Neural cell (in vitro differentiated cells): ENCODE data around the gene SPI1. TPM values are rescaled to one million over a fixed set of nuclear protein-coding genes. Genes with fewer than 3 reads are reported as not detected.

Experiments
- H2AFZ ChIP-seq: fragments of 200-600, 300-800 bp; sonication (generic), shearing (Covaris generic); 2 replicates; pipeline ENCODE4 v1.6.0; 2014; ENCODE audit warnings: low read depth, mild to moderate bottlenecking, antibody characterized with exemption, low read length, moderate library complexity
- H3F3A ChIP-seq: fragments of 200-600 bp; shearing (Covaris generic); 2 replicates; pipeline ENCODE4 v1.6.1; 2016; ENCODE audit warnings: mild to moderate bottlenecking, moderate library complexity, mixed read lengths, antibody characterized with exemption, low read length; ENCODE audit not compliant: insufficient read depth, poor library complexity, severe bottlenecking
- H3K27ac ChIP-seq: fragments of 200-600, 300-800 bp; sonication (generic), shearing (Covaris generic); 2 replicates; pipeline ENCODE4 v1.5.1; 2014; ENCODE audit warnings: mild to moderate bottlenecking, low read length, moderate library complexity
- H3K27me3 ChIP-seq: fragments of 300-800, 200-600 bp; sonication (generic), shearing (Covaris generic); 2 replicates; pipeline ENCODE4 v1.6.0; 2014; ENCODE audit warnings: mild to moderate bottlenecking, low read depth, low read length, moderate library complexity; ENCODE audit not compliant: insufficient read depth
- H3K36me3 ChIP-seq: fragments of 300-800, 200-600 bp; sonication (generic), shearing (Covaris generic); 2 replicates; pipeline ENCODE4 v1.5.1; 2014; ENCODE audit warnings: mild to moderate bottlenecking, antibody characterized with exemption, low read length, moderate library complexity; ENCODE audit not compliant: insufficient read depth
- H3K4me2 ChIP-seq: fragments of 300-800, 200-600 bp; sonication (generic), shearing (Covaris generic); 2 replicates; pipeline ENCODE4 v1.6.0; 2014; ENCODE audit warnings: mild to moderate bottlenecking, low read length
- H3K4me3 ChIP-seq: fragments of 300-800, 200-600 bp; sonication (generic), shearing (Covaris generic); 2 replicates; pipeline ENCODE4 v1.5.1; 2014; ENCODE audit warnings: mild to moderate bottlenecking, low read length, moderate library complexity
- H3K79me2 ChIP-seq: fragments of 200-600 bp; shearing (Covaris generic); replicated peaks from 2 replicates; pipeline ENCODE4 v1.6.0; 2014; ENCODE audit warnings: mild to moderate bottlenecking, low read length, moderate library complexity; ENCODE audit not compliant: insufficient read depth
- H3K9ac ChIP-seq: fragments of 300-800, 200-600 bp; sonication (generic), shearing (Covaris generic); 2 replicates; pipeline ENCODE4 v1.6.1; 2016; ENCODE audit warnings: mild to moderate bottlenecking, low read length, mixed read lengths
- H3K9me2 ChIP-seq: fragments of 200-600 bp; shearing (Covaris generic); 2 replicates; pipeline ENCODE4 v1.6.1; 2016; ENCODE audit warnings: mild to moderate bottlenecking, low read length, mixed read lengths; ENCODE audit not compliant: insufficient read depth
- H3K9me3 ChIP-seq: fragments of 200-600, 300-800 bp; sonication (generic), shearing (Covaris generic); 2 replicates; pipeline ENCODE4 v1.6.1; 2016; ENCODE audit warnings: mild to moderate bottlenecking, mixed run types, low read length, moderate library complexity, mixed read lengths
- H4K20me1 ChIP-seq: fragments of 200-600 bp; shearing (Covaris generic); 2 replicates; pipeline ENCODE4 v1.6.1; 2016; ENCODE audit warnings: mild to moderate bottlenecking, mixed run types; ENCODE audit not compliant: insufficient read depth
- CTCF ChIP-seq: fragments of 450-650 bp; IDR thresholded peaks from 2 replicates; pipeline ENCODE4 v1.5.1; 2014; ENCODE audit warnings: antibody characterized with exemption, mild to moderate bottlenecking, moderate library complexity; ENCODE audit not compliant: poor library complexity, severe bottlenecking
- EP300 ChIP-seq: fragments of 450-650 bp; conservative IDR thresholded peaks from 2 replicates; pipeline ENCODE4 v1.6.1; 2014; ENCODE audit warnings: antibody characterized with exemption, mild to moderate bottlenecking, moderate library complexity; ENCODE audit not compliant: poor library complexity, severe bottlenecking
- EZH2 ChIP-seq: fragments of 200-600, 300-800 bp; shearing (Covaris generic), sonication (generic); IDR thresholded peaks from 2 replicates; pipeline ENCODE4 v1.6.1; 2014; ENCODE audit warnings: antibody characterized with exemption, low read length, borderline replicate concordance, mild to moderate bottlenecking; ENCODE audit not compliant: insufficient read depth, poor library complexity, severe bottlenecking
- MXI1 ChIP-seq: fragments of 450-650 bp; conservative IDR thresholded peaks from 2 replicates; pipeline ENCODE4 v1.6.1; 2014; ENCODE audit warnings: antibody characterized with exemption, mild to moderate bottlenecking; ENCODE audit not compliant: poor library complexity, severe bottlenecking
- POLR2AphosphoS5 ChIP-seq: IDR thresholded peaks from 2 replicates; pipeline ENCODE4 v1.6.1; 2012
- RAD21 ChIP-seq: fragments of 450-650 bp; conservative IDR thresholded peaks from 2 replicates; pipeline ENCODE4 v1.6.1; 2014; ENCODE audit warnings: antibody characterized with exemption, mild to moderate bottlenecking, moderate library complexity
- REST ChIP-seq: IDR thresholded peaks from 2 replicates; pipeline ENCODE4 v1.6.1; 2012; ENCODE audit warnings: borderline replicate concordance
- SMC3 ChIP-seq: fragments of 450-650 bp; conservative IDR thresholded peaks from 2 replicates; pipeline ENCODE4 v1.6.1; 2014; ENCODE audit warnings: antibody characterized with exemption, mild to moderate bottlenecking, moderate library complexity; ENCODE audit not compliant: poor library complexity
- TAF1 ChIP-seq: IDR thresholded peaks from 2 replicates; pipeline ENCODE4 v1.6.1; 2012; ENCODE audit warnings: low read depth
- polyA plus RNA-seq: library from polyadenylated mRNA; depleted of rRNA; stranded (reverse); fragments of >200 nt; gene quantifications from 2 replicates; pipeline ENCODE4 v1.2.3, GENCODE V29; 2014

The SPI1 gene
- polyA plus RNA-seq, 1 donor from 2014 or later: not detected

GRCh38 chr11:47350315-47350714 lies 28.0 kb downstream of the SPI1 start:
- no peak overlapping the region for H2AFZ ChIP-seq
- H3K9me3 ChIP-seq: no peaks in the 10 kb centered on the region
- TF ChIP-seq REST: no peak
- no peak for TF ChIP-seq RAD21
- no peak for TF ChIP-seq EP300
- TF ChIP-seq SMC3: no peak
- TF ChIP-seq MXI1: no peak
- no peak for TF ChIP-seq EZH2
- TF ChIP-seq CTCF: no peak
- TF ChIP-seq TAF1: no peak
- TF ChIP-seq POLR2AphosphoS5: no peak
- no peak overlapping the region for H3K9ac ChIP-seq
- no peaks in the 10 kb centered on the region for H4K20me1 ChIP-seq
- no peak overlapping the region for H3K27ac ChIP-seq
- no peaks in the 10 kb centered on the region for H3K9me2 ChIP-seq
- no peak overlapping the region for H3K4me3 ChIP-seq
- H3K27me3 ChIP-seq: no peaks in the 10 kb centered on the region
- no peaks in the 10 kb centered on the region for H3F3A ChIP-seq
- no peaks in the 10 kb centered on the region for H3K36me3 ChIP-seq
- H3K4me2 ChIP-seq: no peak overlapping the region
- H3K79me2 ChIP-seq: no peaks in the 10 kb centered on the region

- TF ChIP-seq POLR2AphosphoS5: no peak
- no peak for TF ChIP-seq CTCF
- no peak for TF ChIP-seq MXI1
- no peak for TF ChIP-seq SMC3
- no peak for TF ChIP-seq REST
- TF ChIP-seq EP300: no peak
- TF ChIP-seq TAF1: no peak
- no peak for TF ChIP-seq RAD21
- TF ChIP-seq EZH2: no peak
- no peaks in the 10 kb centered on the region for H3K27me3 ChIP-seq
- no peak overlapping the region for H3K27ac ChIP-seq
- no peaks in the 10 kb centered on the region for H3K79me2 ChIP-seq
- H3K4me2 ChIP-seq: no peak overlapping the region
- H3K9ac ChIP-seq: no peak overlapping the region
- no peaks in the 10 kb centered on the region for H4K20me1 ChIP-seq
- no peak overlapping the region for H2AFZ ChIP-seq
- H3K36me3 ChIP-seq: no peaks in the 10 kb centered on the region
- no peak overlapping the region for H3K4me3 ChIP-seq
- H3K9me2 ChIP-seq: no peaks in the 10 kb centered on the region
- H3K9me3 ChIP-seq: no peaks in the 10 kb centered on the region
- H3F3A ChIP-seq: no peaks in the 10 kb centered on the region
Measured at GRCh38 chr11:47349521-47350095, 28.7 kb downstream of the SPI1 start.
